ENCODE results near the gene PSMC3IP. TPM values are rescaled to one million over a fixed set of nuclear protein-coding genes. Genes with fewer than 3 reads are reported as not detected.
A peak's percentile ranks its signal among the peaks of the same experiment; 100 is the strongest.
"Not testable (repeated sequence)": the region's sequence is repeated elsewhere in the genome, so short reads cannot be mapped to it uniquely, and the experiment has no call there.

PSMC3IP gene
- 8.6 TPM for polyA plus RNA-seq
- long read RNA-seq, donor 1, partial matches to known transcripts = 0 of 2 reads
- long read RNA-seq, donor 1, other reads (novel, unspliced or antisense) = 0 of 2 reads
- long read RNA-seq, donor 2, partial matches to known transcripts = 0 of 1 reads
- long read RNA-seq, donor 2, other reads (novel, unspliced or antisense) = 0 of 1 reads
- long read RNA-seq, donor 3 = 0 reads
- long read RNA-seq, donor 4 = 0 reads
- long read RNA-seq, donor 5 = 0 reads
- long read RNA-seq, donor 6 = 0 reads
- long read RNA-seq, donor 7, partial matches to known transcripts = 0 of 2 reads
- long read RNA-seq, donor 7, other reads (novel, unspliced or antisense) = 0 of 2 reads
- long read RNA-seq, donor 8, partial matches to known transcripts = 0 of 5 reads
- long read RNA-seq, donor 8, other reads (novel, unspliced or antisense) = 0 of 5 reads
- long read RNA-seq, donor 9, partial matches to known transcripts = 0 of 3 reads
- long read RNA-seq, donor 9, other reads (novel, unspliced or antisense) = 0 of 3 reads
- long read RNA-seq, donor 10, partial matches to known transcripts = 0 of 2 reads
- long read RNA-seq, donor 10, other reads (novel, unspliced or antisense) = 0 of 2 reads
- long read RNA-seq, donor 11, partial matches to known transcripts = 0 of 4 reads
- long read RNA-seq, donor 11, other reads (novel, unspliced or antisense) = 0 of 4 reads

GRCh38 chr17:42577532-42578281, at the start of gene PSMC3IP:
TSS of gene PSMC3IP (minus strand) at chr17:42577729. CDS start at chr17:42577686, 43 bp downstream.
- Histone ChIP-seq H3K9me3 (ENCODE audit: control insufficient read depth, low read depth, low read length) (no peaks in the 10 kb centered on the region), H3K27me3 (ENCODE audit: control insufficient read depth, insufficient read depth, low read length) (no peaks in the 10 kb centered on the region), H3K36me3 (ENCODE audit: control insufficient read depth, insufficient read depth, low read length) (peaks cover 53% of the 10 kb centered on the region), H3K4me3 (ENCODE audit: low read length) (peak within 1 kb of the TSS; percentile 81), H3K4me1 (ENCODE audit: control insufficient read depth, insufficient read depth, low read length) (peaks cover 5% of the 10 kb centered on the region), H3K27ac (ENCODE audit: low read length) (peak within 1 kb of the TSS; percentile 72)
- WGBS (ENCODE audit: insufficient coverage, low lambda C conversion rate) = no CpG with 5 or more reads among the region's 52 CpGs
- peak; percentile 93 to 94 for DNase-seq

- no peaks in the 10 kb centered on the region for H3K9me3 ChIP-seq (ENCODE audit: control insufficient read depth, low read depth, low read length)
- WGBS (ENCODE audit: insufficient coverage, low lambda C conversion rate) = no CpG with 5 or more reads among the region's 7 CpGs
- H3K27ac ChIP-seq (ENCODE audit: low read length) = no peak overlapping the region
- H3K4me3 ChIP-seq (ENCODE audit: low read length) = no peak overlapping the region
- DNase-seq = peak; percentile 35 to 72
- no peaks in the 10 kb centered on the region for H3K4me1 ChIP-seq (ENCODE audit: control insufficient read depth, insufficient read depth, low read length)
- H3K27me3 ChIP-seq (ENCODE audit: control insufficient read depth, insufficient read depth, low read length) = no peaks in the 10 kb centered on the region
- H3K36me3 ChIP-seq (ENCODE audit: control insufficient read depth, insufficient read depth, low read length) = no peaks in the 10 kb centered on the region
Observed at GRCh38 chr17:42623732-42624596, 46.4 kb upstream of the PSMC3IP start.

GRCh38 chr17:42623271-42623670, 45.7 kb upstream of the PSMC3IP start:
- no CpG with 5 or more reads among the region's 2 CpGs for WGBS (ENCODE audit: insufficient coverage, low lambda C conversion rate)
- no peaks in the 10 kb centered on the region for H3K9me3 ChIP-seq (ENCODE audit: control insufficient read depth, low read depth, low read length)
- H3K4me1 ChIP-seq (ENCODE audit: control insufficient read depth, insufficient read depth, low read length) = peaks cover 4% of the 10 kb centered on the region
- no peak overlapping the region for H3K4me3 ChIP-seq (ENCODE audit: low read length)
- H3K27ac ChIP-seq (ENCODE audit: low read length) = no peak overlapping the region
- no peaks in the 10 kb centered on the region for H3K36me3 ChIP-seq (ENCODE audit: control insufficient read depth, insufficient read depth, low read length)
- no peaks in the 10 kb centered on the region for H3K27me3 ChIP-seq (ENCODE audit: control insufficient read depth, insufficient read depth, low read length)
- no peak for DNase-seq

- not testable (repeated sequence) for H3K36me3 ChIP-seq (ENCODE audit: control insufficient read depth, insufficient read depth, low read length); DNase-seq; H3K27ac ChIP-seq (ENCODE audit: low read length); H3K9me3 ChIP-seq (ENCODE audit: control insufficient read depth, low read depth, low read length); H3K4me3 ChIP-seq (ENCODE audit: low read length); H3K4me1 ChIP-seq (ENCODE audit: control insufficient read depth, insufficient read depth, low read length); H3K27me3 ChIP-seq (ENCODE audit: control insufficient read depth, insufficient read depth, low read length)
- no CpG with 5 or more reads among the region's 3 CpGs for WGBS (ENCODE audit: insufficient coverage, low lambda C conversion rate)
Observed at GRCh38 chr17:42621987-42622386, 44.5 kb upstream of the PSMC3IP start.

- Histone ChIP-seq H3K27me3 (ENCODE audit: control insufficient read depth, insufficient read depth, low read length) (no peaks in the 10 kb centered on the region), H3K27ac (ENCODE audit: low read length) (no peak overlapping the region), H3K9me3 (ENCODE audit: control insufficient read depth, low read depth, low read length) (no peaks in the 10 kb centered on the region), H3K4me1 (ENCODE audit: control insufficient read depth, insufficient read depth, low read length) (peaks cover 4% of the 10 kb centered on the region), H3K4me3 (ENCODE audit: low read length) (no peak overlapping the region), H3K36me3 (ENCODE audit: control insufficient read depth, insufficient read depth, low read length) (peaks cover 22% of the 10 kb centered on the region)
- 67% methylated on average over 1 of the region's 9 CpGs for WGBS (ENCODE audit: insufficient coverage, low lambda C conversion rate)
- peak; percentile 16 to 48 for DNase-seq
Observed at GRCh38 chr17:42618442-42619150, 41.1 kb upstream of the PSMC3IP start.

GRCh38 chr17:42617956-42618431, 40.5 kb upstream of the PSMC3IP start:
- Histone ChIP-seq H3K27me3 (ENCODE audit: control insufficient read depth, insufficient read depth, low read length) (no peaks in the 10 kb centered on the region), H3K4me1 (ENCODE audit: control insufficient read depth, insufficient read depth, low read length) (peaks cover 4% of the 10 kb centered on the region), H3K9me3 (ENCODE audit: control insufficient read depth, low read depth, low read length) (no peaks in the 10 kb centered on the region), H3K36me3 (ENCODE audit: control insufficient read depth, insufficient read depth, low read length) (peaks cover 28% of the 10 kb centered on the region), H3K27ac (ENCODE audit: low read length) (no peak overlapping the region), H3K4me3 (ENCODE audit: low read length) (no peak overlapping the region)
- no CpG with 5 or more reads among the region's 4 CpGs for WGBS (ENCODE audit: insufficient coverage, low lambda C conversion rate)
- DNase-seq = no peak

GRCh38 chr17:42613699-42614295, 36.3 kb upstream of the PSMC3IP start:
- WGBS (ENCODE audit: insufficient coverage, low lambda C conversion rate) = no CpG with 5 or more reads among the region's 17 CpGs
- no peaks in the 10 kb centered on the region for H3K27me3 ChIP-seq (ENCODE audit: control insufficient read depth, insufficient read depth, low read length)
- H3K4me3 ChIP-seq (ENCODE audit: low read length) = no peak overlapping the region
- H3K9me3 ChIP-seq (ENCODE audit: control insufficient read depth, low read depth, low read length) = no peaks in the 10 kb centered on the region
- no peak overlapping the region for H3K27ac ChIP-seq (ENCODE audit: low read length)
- H3K4me1 ChIP-seq (ENCODE audit: control insufficient read depth, insufficient read depth, low read length) = peaks cover 4% of the 10 kb centered on the region
- peaks cover 44% of the 10 kb centered on the region for H3K36me3 ChIP-seq (ENCODE audit: control insufficient read depth, insufficient read depth, low read length)
- DNase-seq = no peak

GRCh38 chr17:42612013-42612412, 34.5 kb upstream of the PSMC3IP start:
- Histone ChIP-seq H3K9me3 (ENCODE audit: control insufficient read depth, low read depth, low read length) (no peaks in the 10 kb centered on the region), H3K27me3 (ENCODE audit: control insufficient read depth, insufficient read depth, low read length) (no peaks in the 10 kb centered on the region), H3K36me3 (ENCODE audit: control insufficient read depth, insufficient read depth, low read length) (peaks cover 44% of the 10 kb centered on the region), H3K27ac (ENCODE audit: low read length) (no peak overlapping the region), H3K4me3 (ENCODE audit: low read length) (no peak overlapping the region), H3K4me1 (ENCODE audit: control insufficient read depth, insufficient read depth, low read length) (peaks cover 10% of the 10 kb centered on the region)
- no CpG with 5 or more reads among the region's 4 CpGs for WGBS (ENCODE audit: insufficient coverage, low lambda C conversion rate)
- DNase-seq = no peak

Measured in large intestine (tissue), 12 donors.